HCT116 (cell line): ENCODE measurements around the gene TWIST2. TPM values are rescaled to one million over a fixed set of nuclear protein-coding genes. Genes with fewer than 3 reads are reported as not detected.
A peak's percentile ranks its signal among the peaks of the same experiment; 100 is the strongest.

Experiments
- ATAC-seq: fragments of 200-7000 bp; cut with Tn5 transposase; 2 replicates; pipeline ENCODE4 v1.9.1; 2020; ENCODE audit warnings: mild to moderate bottlenecking, moderate library complexity
- BruUV-seq: library from RNA; stranded (reverse); fragments of 400-500 nt; replicated peaks from 2 replicates; lab custom pipeline; 2021; lab: Mats Ljungman, UMichigan
- CTCF ChIA-PET: fragments of 300-600 bp; sonication (Branson Sonifier 250); formaldehyde crosslinking; loops from one replicate; lab custom pipeline; 2021; ENCODE audit warnings: antibody characterized with exemption; lab: Charles Lee
- POLR2A ChIA-PET: fragments of 300-600, 350-600 bp; sonication (Branson Sonifier 250); formaldehyde crosslinking; loops from one replicate; lab custom pipeline; 2021; ENCODE audit warnings: antibody characterized with exemption; lab: Charles Lee
- RAD21 ChIA-PET, 2 experiments: fragments of 300-600 bp; sonication (Branson Sonifier 250); formaldehyde crosslinking; loops; one replicate each; lab custom pipeline; 2023; ENCODE audit warnings: low total read pairs in 2 of 2; ENCODE audit not compliant: uncharacterized antibody in 2 of 2, unreplicated experiment in 2 of 2, low non-redundant PET in 1 of 2; lab: Charles Lee
- DNase-seq: peaks from one replicate; pipeline ENCODE4 v3.0.0-alpha.2; 2010; ENCODE audit warnings: low read depth, low spot score
- H2AFZ ChIP-seq: fragments of 200-600 bp; shearing (Covaris generic), sonication (generic); 2 replicates; pipeline ENCODE4 v1.6.1; 2017; ENCODE audit warnings: low read depth, mixed run types, mixed read lengths, antibody characterized with exemption, low read length; ENCODE audit not compliant: poor library complexity, severe bottlenecking
- H3K27ac ChIP-seq: 2 replicates; pipeline ENCODE4 v1.5.1; 2012; ENCODE audit warnings: low read depth, low read length
- H3K27me3 ChIP-seq: fragments of 200-600 bp; sonication (generic); 2 replicates; pipeline ENCODE4 v1.6.1; 2016; ENCODE audit warnings: mixed run types, low read length, mixed read lengths; ENCODE audit not compliant: insufficient read depth
- H3K36me3 ChIP-seq, 2 experiments: fragments of 200-500 bp in 1 of 2; fragments of 200-600 bp in 1 of 2; sonication (Bioruptor generic) in 1 of 2; sonication (generic) in 1 of 2; 2 replicates each; pipeline versions ENCODE4 v1.5.1 to v1.6.1; 2014 to 2016; ENCODE audit warnings: low read length in 2 of 2, inconsistent platforms in 1 of 2, mixed read lengths in 1 of 2, mixed run types in 1 of 2; ENCODE audit not compliant: insufficient read depth in 2 of 2, control insufficient read depth in 1 of 2
- H3K4me1 ChIP-seq, 2 experiments: fragments of 200-600 bp in 1 of 2; sonication (generic) in 1 of 2; 2 replicates each; pipeline versions ENCODE4 v1.5.1 to v1.6.1; 2012 to 2017; ENCODE audit warnings: low read length in 2 of 2, inconsistent platforms in 1 of 2, mild to moderate bottlenecking in 1 of 2, mixed read lengths in 1 of 2, mixed run types in 1 of 2, moderate library complexity in 1 of 2; ENCODE audit not compliant: insufficient read depth in 2 of 2, control insufficient read depth in 1 of 2
- H3K4me2 ChIP-seq: fragments of 200-600 bp; sonication (generic); 2 replicates; pipeline ENCODE4 v1.6.1; 2017; ENCODE audit warnings: mixed run types, low read length, mixed read lengths
- H3K4me3 ChIP-seq, 2 experiments: fragments of 200-600 bp in 1 of 2; sonication (generic) in 1 of 2; replicated peaks in 1 of 2; 2 replicates each; pipeline ENCODE4 v1.5.1; 2011 to 2016; ENCODE audit warnings: low read length in 2 of 2, control low read depth in 1 of 2, low read depth in 1 of 2, mild to moderate bottlenecking in 1 of 2, mixed read lengths in 1 of 2, mixed run types in 1 of 2
- H3K79me2 ChIP-seq: fragments of 200-600 bp; sonication (generic); 2 replicates; pipeline ENCODE4 v1.6.1; 2017; ENCODE audit warnings: mild to moderate bottlenecking, mixed run types, low read length, moderate library complexity, mixed read lengths; ENCODE audit not compliant: insufficient read depth
- H3K9ac ChIP-seq: fragments of 200-600 bp; sonication (generic); 2 replicates; pipeline ENCODE4 v1.6.1; 2016; ENCODE audit warnings: low read length, mixed read lengths
- H3K9me2 ChIP-seq: fragments of 200-600 bp; sonication (generic), shearing (Covaris generic); 2 replicates; pipeline ENCODE4 v1.6.1; 2017; ENCODE audit warnings: mixed run types, mild to moderate bottlenecking, moderate library complexity; ENCODE audit not compliant: insufficient read depth
- H3K9me3 ChIP-seq, 2 experiments: fragments of 200-500 bp in 1 of 2; fragments of 200-600 bp in 1 of 2; sonication (Bioruptor generic) in 1 of 2; sonication (generic) in 1 of 2; 2 replicates each; pipeline ENCODE4 v1.6.1; 2014 to 2017; ENCODE audit warnings: low read length in 2 of 2, mixed read lengths in 2 of 2, inconsistent platforms in 1 of 2, low read depth in 1 of 2, mild to moderate bottlenecking in 1 of 2, mixed run types in 1 of 2, moderate library complexity in 1 of 2; ENCODE audit not compliant: control insufficient read depth in 1 of 2, insufficient read depth in 1 of 2
- H4K20me1 ChIP-seq: fragments of 200-600 bp; sonication (generic), shearing (Covaris generic); 2 replicates; pipeline ENCODE4 v1.6.1; 2017; ENCODE audit warnings: mixed run types, mild to moderate bottlenecking, moderate library complexity; ENCODE audit not compliant: insufficient read depth
- ATF3 ChIP-seq: IDR thresholded peaks from 2 replicates; pipeline ENCODE4 v1.6.1; 2012
- CEBPB ChIP-seq: IDR thresholded peaks from 2 replicates; pipeline ENCODE4 v1.6.1; 2012; ENCODE audit warnings: low read depth
- CTCF ChIP-seq, 3 experiments: fragments of 200-600 bp in 1 of 3; sonication (generic) in 1 of 3; IDR thresholded peaks in 2 of 3; conservative IDR thresholded peaks in 1 of 3; 2 replicates each; pipeline ENCODE4 v1.5.1; 2012 to 2017; ENCODE audit warnings: low read depth in 2 of 3, low read length in 2 of 3, antibody characterized with exemption in 1 of 3, borderline replicate concordance in 1 of 3, control low read depth in 1 of 3, mild to moderate bottlenecking in 1 of 3, mixed read lengths in 1 of 3, mixed run types in 1 of 3, moderate library complexity in 1 of 3; ENCODE audit not compliant: insufficient read depth in 1 of 3
- EGR1 ChIP-seq: IDR thresholded peaks from 2 replicates; pipeline ENCODE4 v1.6.1; 2012; ENCODE audit warnings: low read depth
- POLR2A ChIP-seq: IDR thresholded peaks from 2 replicates; pipeline ENCODE4 v1.7.0; 2011; ENCODE audit warnings: borderline replicate concordance; ENCODE audit not compliant: insufficient read depth, insufficient read length; ENCODE audit errors: extremely low read depth
- RAD21 ChIP-seq: IDR thresholded peaks from 2 replicates; pipeline ENCODE4 v1.6.1; 2012; ENCODE audit warnings: low read depth, mild to moderate bottlenecking
- SP1 ChIP-seq: IDR thresholded peaks from 2 replicates; pipeline ENCODE4 v1.6.1; 2012; ENCODE audit warnings: low read depth
- SRF ChIP-seq: IDR thresholded peaks from 2 replicates; pipeline ENCODE4 v1.6.1; 2012; ENCODE audit warnings: low read depth
- YY1 ChIP-seq: IDR thresholded peaks from 2 replicates; pipeline ENCODE4 v1.6.1; 2011; ENCODE audit warnings: low read length, low read depth, moderate library complexity, mild to moderate bottlenecking; ENCODE audit not compliant: insufficient replicate concordance; ENCODE audit errors: extremely low read depth
- ZBTB33 ChIP-seq: IDR thresholded peaks from 2 replicates; pipeline ENCODE4 v1.6.1; 2011; ENCODE audit warnings: mild to moderate bottlenecking, low read length, moderate library complexity; ENCODE audit not compliant: insufficient replicate concordance; ENCODE audit errors: extremely low read depth
- ZFX ChIP-seq: fragments of 450-650 bp; IDR thresholded peaks from 2 replicates; pipeline ENCODE4 v1.6.1; 2017
- intact Hi-C: fragments of 100-400 bp; cut with micrococcal nuclease; formaldehyde crosslinking; loops from 2 replicates; pipeline ENCODE4 v1.10.0; 2022
- total RNA-seq: library from RNA; stranded (reverse); gene quantifications from one replicate; pipeline ENCODE4 v1.2.1, GENCODE V29; 2021; ENCODE audit not compliant: unreplicated experiment

Gene TWIST2
- total RNA-seq, 1 experiment from 2014 or later: not detected

GRCh38 chr2:238875101-238875470 lies 27.2 kb downstream of the TWIST2 start:
- no TSS peak for BruUV-seq
- Histone ChIP-seq H3K9me3 (no peaks in the 10 kb centered on the region), H3K4me1 (no peaks in the 10 kb centered on the region), H3K27ac (no peak overlapping the region), H3K4me3 (no peak overlapping the region), H3K27me3 (peaks cover 3% of the 10 kb centered on the region; the same call in 1 of the 2 replicates), H2AFZ (no peak overlapping the region), H3K9me2 (no peaks in the 10 kb centered on the region), H3K36me3 (no peaks in the 10 kb centered on the region), H3K79me2 (no peaks in the 10 kb centered on the region), H3K4me2 (no peak overlapping the region), H4K20me1 (no peaks in the 10 kb centered on the region), H3K9ac (no peak overlapping the region)
- RAD21 ChIA-PET: no interaction called here
- CTCF ChIA-PET: interaction anchor here (1.4 kb wide), 1 partner anchor 73 kb away, joined by 4 read pairs; no protein-coding TSS in a partner anchor
- no peak for ATAC-seq
- no peak for DNase-seq
- intact Hi-C loops: no loop called here
- POLR2A ChIA-PET: no interaction called here
- no peak for TF ChIP-seq SP1
- TF ChIP-seq RAD21: peak; percentile 18; the same call in 1 of the 2 replicates
- TF ChIP-seq ZBTB33: no peak
- TF ChIP-seq SRF: no peak
- TF ChIP-seq, all 23 proteins: peak for 1

GRCh38 chr2:238875471-238876231 lies 27.8 kb downstream of the TWIST2 start:
- no peak overlapping the region for H2AFZ ChIP-seq
- H4K20me1 ChIP-seq: no peaks in the 10 kb centered on the region
- DNase-seq (no peak), ATAC-seq (no peak)
- H3K4me1 ChIP-seq: no peaks in the 10 kb centered on the region
- no peaks in the 10 kb centered on the region for H3K9me2 ChIP-seq
- no TSS peak for BruUV-seq
- H3K27ac ChIP-seq: no peak overlapping the region
- no peaks in the 10 kb centered on the region for H3K79me2 ChIP-seq
- intact Hi-C loops: no loop called here
- peaks cover 3% of the 10 kb centered on the region; the same call in 1 of the 2 replicates for H3K27me3 ChIP-seq
- no peak overlapping the region for H3K4me3 ChIP-seq
- H3K9me3 ChIP-seq: no peaks in the 10 kb centered on the region
- ChIA-PET POLR2A (no interaction called here), RAD21 (no interaction called here), CTCF (interaction anchor here (1.4 kb wide), 1 partner anchor 73 kb away, joined by 4 read pairs; no protein-coding TSS in a partner anchor)
- no peak overlapping the region for H3K4me2 ChIP-seq
- no peak overlapping the region for H3K9ac ChIP-seq
- no peaks in the 10 kb centered on the region for H3K36me3 ChIP-seq
- TF ChIP-seq POLR2A (no peak), ATF3 (no peak), EGR1 (no peak), CTCF (IDR thresholded peaks at IDR 0.05 in 2 of 3, conservative IDR thresholded peaks at IDR 0.05 in 1 of 3; ENCODE audit: borderline replicate concordance in 1 of 3, insufficient read depth in 1 of 3, low read depth in 2 of 3, low read length in 2 of 3) (no peak), YY1 (no peak), CEBPB (no peak), ZFX (no peak)
